ENCODE data around the gene HCFC1R1.

The HCFC1R1 gene

DNA sequence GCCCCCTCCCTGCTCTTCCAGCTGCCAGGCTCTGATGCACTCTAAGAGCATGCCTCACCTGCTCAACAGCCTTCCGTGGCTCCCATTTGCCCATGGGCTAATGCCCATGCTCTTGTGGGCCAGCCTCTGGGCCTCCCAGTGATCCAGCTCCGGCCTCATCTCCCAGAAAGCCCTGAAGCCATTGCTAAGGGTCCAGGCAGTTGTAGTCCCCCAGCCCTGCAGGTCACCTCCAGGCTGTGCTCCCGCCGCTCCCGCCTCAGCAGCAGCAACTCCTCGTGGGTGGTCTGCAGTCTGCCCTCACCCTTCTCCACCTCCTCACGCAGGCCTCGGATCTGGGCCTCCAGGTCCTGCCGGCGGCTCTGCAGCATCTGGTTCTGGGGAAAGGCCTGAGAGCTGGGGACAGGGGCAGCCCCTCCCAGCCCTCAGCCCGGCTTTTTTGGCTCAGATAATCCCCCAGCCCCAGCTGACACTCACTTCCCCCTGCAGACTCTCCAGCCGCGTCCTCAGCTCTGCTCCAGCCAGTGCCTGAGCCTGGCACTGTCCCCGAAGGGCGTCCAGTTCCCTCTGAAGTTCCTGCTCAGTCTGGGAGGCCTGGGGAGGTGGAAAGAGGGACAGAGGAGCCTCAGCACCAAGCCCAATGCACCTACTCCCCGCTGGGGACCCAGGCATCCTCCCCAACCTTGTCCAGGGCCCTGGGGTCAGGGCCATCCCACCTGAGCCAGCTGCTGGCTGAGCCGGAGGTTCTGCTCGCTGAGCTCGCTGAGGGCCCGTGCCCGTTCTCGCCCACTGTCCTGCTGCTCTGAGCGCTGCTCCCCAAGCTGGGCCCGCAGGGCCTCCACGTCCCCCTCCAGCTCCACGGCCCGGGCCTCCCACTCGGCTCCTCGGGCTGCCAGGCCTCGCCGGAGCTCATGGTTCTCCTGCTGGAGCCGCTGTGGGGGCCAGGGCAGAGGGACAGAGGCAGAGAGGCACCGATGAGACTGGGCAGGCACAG lies 6.8 kb upstream of the HCFC1R1 start:
- no peak for DNase-seq

DNA sequence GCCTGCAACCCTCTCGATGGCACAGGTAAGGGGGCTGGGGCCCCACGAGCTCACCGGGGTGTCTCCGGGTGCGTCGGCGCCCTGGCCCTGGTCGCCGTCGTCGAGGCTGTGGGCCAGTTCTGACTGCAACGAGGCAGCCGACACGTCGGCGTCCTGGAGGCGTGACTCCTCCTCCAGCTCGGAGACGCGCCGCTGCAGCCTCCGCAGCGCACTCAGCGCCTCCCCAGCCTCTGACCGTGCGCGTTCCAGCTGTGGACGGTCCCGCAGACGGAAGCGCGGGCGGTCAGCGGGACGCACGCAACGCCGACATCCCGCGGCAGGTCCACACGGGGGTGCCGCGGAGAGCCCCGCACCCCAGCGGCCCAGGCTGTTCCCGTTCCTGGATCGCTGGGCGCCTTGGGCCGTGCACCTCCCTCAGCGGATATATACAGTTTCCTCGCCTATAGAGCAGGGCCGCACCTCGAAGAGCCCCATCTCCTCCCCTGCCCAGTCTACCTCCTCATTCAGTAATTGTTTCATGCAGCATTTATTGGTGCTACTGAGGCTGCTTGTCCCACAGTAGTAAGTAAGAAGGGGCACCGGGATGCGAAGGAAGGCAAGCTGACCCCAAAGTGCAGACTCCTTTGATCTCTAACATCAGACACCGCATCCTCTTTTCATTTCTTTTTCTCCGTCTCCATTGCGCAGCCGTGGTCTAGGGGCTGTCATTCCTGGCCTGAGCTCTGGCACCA lies 5.9 kb upstream of the HCFC1R1 start:
- DNase-seq: no peak

DNA sequence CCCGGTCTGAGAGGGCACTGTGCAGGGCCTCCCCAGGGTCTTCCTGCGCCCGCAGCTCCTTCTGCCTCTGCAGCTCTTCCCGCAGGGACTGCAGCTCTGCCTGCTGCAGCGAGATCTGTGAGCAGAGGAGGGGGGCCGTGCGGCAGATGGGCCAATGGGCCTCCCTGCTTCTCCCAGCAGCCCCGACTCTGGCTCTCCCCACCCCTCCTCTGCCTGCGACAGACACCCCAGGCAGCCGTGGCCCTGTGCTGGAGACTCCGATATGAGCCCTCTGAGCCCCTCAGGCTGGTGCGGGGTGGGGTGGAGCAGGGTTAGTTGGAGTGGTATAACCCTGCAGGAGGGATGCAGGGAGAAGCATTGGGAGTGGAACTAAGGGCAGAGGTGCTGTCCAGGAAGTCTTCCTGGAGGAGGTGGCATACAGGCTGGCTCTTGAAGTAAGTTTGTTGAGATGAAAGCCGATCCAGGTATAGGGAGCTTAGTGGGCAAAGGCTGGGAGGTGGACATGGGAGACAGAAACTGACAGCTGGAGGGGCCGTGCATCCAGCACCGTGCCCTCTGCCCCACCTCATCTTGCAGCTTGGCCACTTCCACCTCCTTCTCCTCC lies 5.1 kb upstream of the HCFC1R1 start:
- DNase-seq: no peak

DNA sequence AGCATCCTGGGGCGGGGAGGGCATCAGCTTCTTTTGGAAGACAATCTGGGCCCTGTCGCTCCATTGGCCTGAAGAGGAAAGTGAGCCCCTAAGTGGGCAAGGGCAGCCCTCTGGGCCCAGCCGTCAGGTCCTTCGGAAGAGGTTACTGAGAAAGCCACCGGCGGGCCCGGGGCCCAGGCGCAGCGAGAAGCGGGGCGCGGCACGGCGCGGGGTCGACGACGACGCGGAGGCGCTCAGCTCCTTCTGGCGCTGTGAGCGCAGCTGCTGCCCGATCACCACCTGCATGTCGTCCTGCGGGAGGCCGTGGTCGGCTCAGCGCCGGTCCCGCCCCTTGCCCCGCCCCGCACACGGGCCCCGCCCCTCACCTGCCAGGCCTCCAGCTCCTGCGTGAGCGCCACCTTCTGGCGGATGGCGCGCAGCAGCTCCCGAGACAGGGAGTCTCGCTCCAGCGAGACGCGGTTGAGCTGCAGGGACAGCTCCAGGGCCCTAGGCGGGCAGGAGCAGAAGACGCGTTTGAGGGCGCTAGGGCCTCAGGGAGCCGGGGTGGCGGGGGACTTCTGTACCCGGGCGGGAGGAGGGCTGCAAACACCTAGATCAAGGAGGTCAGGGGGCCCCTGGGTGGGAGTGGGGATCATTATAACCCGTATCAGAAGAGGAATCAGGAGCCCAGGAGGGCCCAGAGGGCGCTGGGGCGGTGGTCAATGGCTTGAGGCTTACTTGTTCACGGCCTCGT lies 4.4 kb upstream of the HCFC1R1 start:
- DNase-seq: peak; percentile 0

DNA sequence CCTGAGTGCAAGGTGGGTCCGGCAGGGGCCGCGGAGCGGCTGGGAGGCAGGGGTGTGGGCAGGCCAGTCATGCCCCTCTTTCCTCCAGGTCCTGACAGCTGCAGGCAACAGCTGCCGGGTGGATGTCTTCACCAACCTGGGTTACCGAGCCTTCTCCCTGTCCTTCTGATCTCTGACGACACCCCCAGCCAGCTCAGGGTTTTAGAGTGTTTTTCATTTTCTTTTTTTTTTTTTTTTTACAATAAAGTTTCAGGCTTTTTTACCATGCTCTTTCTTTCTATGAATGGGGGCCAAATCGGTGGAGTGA lies 3.7 kb upstream of the HCFC1R1 start:
- no peak for DNase-seq

DNA sequence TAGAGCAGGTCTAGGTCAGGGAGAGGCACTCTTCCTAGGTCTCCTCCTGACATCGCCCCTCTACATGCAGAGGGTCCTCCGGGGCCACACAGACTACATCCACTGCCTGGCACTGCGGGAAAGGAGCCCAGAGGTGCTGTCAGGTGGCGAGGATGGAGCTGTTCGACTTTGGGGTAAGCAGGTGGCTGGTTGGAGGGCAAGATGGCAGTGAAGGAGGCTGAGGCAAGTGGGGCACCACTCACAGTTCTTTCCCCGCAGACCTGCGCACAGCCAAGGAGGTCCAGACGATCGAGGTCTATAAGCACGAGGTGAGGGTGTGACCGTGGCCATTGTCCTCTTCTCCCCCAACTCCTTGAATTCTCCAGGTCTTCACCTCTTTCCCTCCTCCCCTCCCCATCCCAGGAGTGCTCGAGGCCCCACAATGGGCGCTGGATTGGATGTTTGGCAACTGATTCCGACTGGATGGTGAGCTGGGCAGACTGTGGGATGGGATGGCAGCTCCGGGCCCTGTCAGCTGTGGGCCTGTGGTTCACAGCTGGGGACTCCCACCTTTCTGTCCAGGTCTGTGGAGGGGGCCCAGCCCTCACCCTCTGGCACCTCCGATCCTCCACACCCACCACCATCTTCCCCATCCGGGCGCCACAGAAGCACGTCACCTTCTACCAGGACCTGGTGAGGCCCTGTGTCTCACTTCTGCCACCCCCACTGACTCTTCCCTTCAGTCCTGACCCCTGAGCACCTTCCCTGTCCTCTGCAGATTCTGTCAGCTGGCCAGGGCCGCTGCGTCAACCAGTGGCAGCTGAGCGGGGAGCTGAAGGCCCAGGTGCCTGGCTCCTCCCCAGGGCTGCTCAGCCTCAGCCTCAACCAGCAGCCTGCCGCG lies 3.1 kb upstream of the HCFC1R1 start:
- DNase-seq: no peak

DNA sequence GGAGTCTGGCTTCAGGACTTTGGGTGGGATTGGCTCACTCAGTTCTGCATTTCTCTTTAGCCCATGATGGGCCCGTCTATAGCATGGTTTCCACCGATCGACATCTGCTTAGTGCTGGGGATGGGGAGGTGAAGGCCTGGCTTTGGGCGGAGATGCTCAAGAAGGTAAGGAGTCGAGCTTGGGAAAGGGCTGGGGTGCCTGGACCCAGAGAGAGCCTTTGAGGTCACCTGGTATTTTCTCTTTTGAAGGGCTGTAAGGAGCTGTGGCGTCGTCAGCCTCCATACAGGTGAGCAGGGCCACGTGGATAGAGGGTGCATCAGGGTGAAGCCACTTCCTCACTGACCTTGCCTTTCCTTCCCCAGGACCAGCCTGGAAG lies 2.2 kb upstream of the HCFC1R1 start:
- DNase-seq: no peak

DNA sequence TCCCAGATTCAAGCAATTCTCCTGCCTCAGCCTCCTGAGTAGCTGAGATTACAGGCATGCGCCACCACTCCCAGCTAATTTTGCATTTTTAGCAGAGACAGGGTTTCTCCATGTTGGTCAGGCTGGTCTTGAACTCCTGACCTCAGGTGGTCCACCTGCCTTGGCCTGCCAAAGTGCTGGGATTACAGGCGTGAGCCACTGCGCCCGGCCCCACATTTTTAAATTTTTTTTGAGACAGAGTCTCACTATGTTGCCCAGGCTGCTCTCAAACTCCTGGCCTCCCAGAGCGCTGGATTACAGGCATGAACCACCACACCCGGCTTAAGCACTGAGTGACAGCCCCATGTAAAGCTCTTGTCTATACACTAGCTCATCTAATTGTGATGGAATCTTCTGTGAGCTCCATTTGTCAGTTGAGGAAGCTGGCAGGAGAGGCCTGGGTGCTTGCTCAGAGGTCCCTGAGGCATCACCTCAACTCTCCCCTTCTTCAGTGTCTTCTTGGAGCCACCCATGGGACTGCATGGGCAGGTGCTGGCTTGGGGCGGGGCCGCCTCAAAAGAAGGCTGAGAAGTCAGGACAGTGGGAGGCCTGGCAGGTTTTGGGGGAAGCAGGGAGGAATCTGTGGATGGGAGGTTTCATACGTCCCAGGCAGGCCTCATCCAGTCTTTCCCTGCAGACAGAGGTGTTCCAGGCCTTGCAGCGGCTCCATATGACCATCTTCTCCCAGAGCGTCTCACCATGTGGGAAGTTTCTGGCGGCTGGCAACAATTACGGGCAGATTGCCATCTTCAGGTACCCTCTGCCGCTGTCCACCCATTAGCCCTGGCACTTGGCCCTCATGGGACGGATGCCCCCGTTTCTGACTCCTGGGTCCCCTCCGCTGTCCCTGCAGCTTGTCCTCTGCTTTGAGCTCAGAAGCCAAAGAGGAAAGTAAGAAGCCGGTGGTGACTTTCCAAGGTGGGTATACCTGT lies 1.6 kb upstream of the HCFC1R1 start:
- no peak for DNase-seq

DNA sequence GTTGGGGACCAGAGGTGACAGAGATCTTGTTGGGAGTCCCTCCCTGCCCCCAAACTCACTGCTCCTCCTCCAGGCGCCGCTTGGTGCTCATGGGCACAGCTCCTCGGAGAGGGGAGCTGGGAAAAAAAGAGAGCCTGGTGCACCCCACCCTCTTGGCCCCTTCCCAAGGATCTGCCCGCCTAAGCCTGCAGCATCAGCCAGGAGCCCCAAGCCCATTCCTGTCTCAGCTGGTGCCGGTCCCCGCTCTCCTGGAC lies 400 bp downstream of the HCFC1R1 start:
- DNase-seq: no peak

DNA sequence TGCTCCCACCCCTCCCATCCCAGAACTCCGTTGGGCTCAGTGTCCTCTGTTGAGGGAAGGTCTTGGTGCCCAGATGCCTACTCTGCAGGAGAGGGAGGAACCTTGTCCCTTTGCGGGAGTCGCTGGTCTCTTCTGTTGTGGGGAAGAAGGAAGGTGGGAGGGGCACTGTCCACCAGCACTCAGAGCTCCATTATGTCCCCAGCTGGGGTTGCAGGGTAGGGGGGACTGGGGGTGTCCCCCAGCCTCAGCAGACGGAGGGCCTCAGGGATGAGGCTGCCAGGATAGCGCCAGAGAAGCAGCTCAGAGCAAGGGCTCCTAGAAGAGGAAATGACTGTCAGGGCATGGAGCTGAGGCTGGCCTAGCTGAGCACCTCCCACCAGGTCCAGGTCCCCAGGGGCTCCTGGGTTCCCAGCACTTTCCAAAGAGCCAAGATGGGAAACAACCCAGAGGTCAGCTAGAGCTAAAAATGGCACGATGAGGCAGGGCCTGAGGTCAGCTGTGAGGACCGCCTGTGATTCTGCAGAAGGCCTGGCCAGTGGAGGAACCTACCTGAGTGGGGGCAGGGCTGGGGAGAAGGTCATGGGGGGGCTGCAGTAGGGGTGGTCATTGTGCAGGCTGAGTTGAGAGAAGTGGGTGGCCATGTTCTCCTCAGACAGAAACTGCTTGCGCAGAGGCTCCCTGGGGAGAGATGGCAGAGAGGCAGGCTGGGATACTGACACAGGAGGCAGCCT lies 893 bp downstream of the HCFC1R1 start:
- no peak for DNase-seq

DNA sequence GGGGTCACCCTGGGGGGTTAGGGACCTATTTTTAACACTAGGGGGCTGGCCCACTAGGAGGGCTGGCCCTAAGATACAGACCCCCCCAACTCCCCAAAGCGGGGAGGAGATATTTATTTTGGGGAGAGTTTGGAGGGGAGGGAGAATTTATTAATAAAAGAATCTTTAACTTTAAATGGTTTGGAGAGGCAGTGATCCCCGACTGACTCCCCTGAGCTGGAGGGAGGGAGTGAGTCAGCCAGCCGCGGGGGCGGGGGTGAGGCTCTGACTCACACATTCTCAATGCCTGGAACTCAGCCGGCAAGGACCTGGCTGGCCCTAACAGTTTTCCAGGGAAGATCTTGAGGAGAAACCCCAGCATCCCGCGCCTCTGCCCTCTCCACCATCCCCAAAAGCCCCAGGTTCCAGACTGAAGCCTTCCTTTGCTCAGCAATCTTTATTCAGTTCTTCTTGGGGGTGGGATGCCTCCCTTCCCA lies 1.5 kb downstream of the HCFC1R1 start:
- no peak for DNase-seq

DNA sequence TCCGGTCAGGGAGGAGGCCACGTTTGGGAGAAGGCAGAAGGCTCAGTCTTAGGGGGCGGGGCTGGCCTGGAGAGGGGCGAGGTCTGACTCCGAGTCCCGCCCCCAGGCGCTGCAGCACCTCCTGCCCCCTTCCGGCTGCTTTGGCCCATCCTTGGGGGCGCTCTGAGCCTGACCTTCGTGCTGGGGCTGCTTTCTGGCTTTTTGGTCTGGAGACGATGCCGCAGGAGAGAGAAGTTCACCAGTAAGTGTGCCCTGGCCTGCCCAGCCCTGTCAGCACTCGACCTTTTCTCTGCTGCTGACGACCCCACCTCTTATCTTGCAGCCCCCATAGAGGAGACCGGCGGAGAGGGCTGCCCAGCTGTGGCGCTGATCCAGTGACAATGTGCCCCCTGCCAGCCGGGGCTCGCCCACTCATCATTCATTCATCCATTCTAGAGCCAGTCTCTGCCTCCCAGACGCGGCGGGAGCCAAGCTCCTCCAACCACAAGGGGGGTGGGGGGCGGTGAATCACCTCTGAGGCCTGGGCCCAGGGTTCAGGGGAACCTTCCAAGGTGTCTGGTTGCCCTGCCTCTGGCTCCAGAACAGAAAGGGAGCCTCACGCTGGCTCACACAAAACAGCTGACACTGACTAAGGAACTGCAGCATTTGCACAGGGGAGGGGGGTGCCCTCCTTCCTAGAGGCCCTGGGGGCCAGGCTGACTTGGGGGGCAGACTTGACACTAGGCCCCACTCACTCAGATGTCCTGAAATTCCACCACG lies 2.1 kb downstream of the HCFC1R1 start:
- no peak for DNase-seq

DNA sequence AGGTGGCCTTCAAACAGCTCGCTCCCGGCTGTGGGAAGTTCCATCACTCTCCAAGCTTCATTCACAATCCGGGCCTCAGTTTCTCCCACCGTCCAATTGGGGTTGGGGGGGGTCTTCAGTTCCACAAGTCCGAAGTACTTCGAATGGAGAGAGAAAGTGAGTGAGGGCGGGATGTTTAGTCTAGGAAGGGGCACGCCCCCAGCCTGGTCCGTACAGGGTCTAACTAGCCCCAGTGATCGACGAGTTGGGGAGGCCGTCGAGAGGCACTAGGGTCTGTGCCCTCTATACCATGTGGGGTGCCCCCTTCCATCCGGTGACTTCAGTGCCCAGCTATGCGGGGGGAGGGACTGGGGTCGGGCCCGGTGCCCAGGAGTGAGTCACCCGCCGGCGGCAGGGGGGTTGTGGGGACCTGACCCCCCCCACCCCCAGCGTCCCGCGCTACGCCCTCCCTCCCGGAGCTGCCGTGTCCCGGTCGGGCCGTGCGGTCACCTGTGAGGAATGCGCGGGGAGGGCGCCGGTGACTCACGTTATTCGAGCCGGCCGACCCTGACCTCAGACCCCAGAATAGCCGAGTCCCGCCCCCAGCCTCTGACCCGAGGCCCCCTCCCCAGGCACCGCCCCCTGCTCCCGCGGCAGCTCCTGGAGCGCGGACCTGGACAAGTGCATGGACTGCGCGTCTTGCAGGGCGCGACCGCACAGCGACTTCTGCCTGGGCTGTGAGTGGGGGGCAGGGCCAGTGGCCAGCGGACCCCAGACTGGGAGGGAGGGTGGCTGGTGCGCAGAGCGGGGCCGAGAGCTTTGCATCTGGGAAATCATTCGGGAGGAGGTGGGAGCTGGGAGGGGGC lies 2.9 kb downstream of the HCFC1R1 start:
- no peak for DNase-seq

DNA sequence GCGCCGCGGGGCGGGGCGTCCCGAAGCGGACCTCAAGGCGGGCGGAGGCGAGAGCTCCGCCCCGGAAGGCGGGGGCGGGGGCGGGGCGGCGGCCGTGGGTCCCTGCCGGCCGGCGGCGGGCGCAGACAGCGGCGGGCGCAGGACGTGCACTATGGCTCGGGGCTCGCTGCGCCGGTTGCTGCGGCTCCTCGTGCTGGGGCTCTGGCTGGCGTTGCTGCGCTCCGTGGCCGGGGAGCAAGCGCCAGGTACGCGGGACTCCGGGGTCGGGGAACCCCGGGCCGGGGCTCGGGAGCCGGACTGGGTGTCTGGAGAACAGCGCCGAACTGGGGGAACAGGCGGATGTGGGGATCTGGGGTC lies 3.5 kb downstream of the HCFC1R1 start, which contains the start of gene TNFRSF12A:
Gene TNFRSF12A (plus strand): TSS at position 122 of the 357 bp plus-strand sequence. CDS start 30 bp downstream, at position 152.
- no peak for DNase-seq

DNA sequence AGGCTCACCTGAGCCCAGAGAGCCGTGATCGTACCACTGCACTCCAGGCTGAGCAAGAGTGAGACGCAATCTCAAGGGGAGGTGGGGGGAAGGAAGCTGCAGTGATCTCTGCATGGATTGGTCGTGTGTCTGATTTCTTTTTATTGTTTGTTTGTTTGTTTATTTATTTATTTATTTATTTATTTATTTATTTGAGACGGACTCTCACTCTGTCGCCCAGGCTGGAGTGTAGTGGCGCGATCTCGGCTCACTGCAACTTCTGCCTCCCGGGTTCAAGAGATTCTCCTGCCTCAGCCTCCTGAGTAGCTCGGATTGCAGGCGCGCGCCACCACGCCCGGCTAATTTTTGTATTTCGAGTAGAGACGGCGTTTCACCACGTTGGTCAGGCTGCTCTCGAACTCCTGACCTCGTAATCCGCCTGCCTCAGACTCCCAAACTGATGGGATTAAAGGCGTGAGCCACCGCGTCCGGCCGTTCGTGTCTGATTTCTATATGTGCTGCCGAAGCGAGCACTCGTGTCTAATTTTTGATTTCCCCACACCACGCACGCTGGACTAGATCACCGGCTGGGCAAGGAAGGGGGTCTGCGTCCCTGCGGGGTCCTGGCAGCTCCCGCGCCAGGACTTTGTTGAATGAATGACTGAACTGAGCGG lies 4.0 kb downstream of the HCFC1R1 start:
- DNase-seq: no peak

DNA sequence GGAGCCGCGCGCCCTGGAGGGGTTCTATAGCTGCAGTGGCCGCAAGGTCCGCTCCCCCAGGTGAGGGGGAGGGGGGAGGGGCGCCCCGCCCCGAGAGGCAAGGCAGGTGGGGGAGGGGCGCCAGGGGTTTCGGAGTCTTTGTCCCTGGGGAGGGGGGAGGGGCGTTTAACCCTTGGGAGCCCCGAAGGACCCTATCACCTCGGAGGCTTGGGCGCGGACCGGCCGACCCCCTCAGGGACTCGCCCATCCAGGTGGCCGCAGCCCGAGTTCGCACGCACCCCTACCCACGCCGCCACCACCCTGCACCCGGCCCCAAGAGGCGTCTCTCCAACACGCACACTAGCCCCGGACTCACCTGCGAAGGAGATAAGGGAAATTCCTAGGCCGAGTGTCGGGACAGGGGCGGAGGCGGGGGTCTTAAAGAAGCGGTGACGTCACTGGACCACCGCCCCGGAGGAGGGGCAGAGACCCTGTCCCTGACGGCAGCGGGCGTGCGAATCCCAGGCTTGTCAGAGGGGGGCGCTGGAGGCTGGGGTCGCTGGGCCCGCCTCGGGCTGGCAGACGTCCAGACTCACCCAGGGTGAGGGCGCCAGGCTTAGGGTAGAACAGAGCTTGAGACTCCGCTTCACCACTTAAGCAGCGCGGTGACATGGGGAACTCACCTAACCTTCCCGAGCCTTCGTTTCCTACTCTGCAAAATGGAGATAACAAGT lies 5.8 kb downstream of the HCFC1R1 start, which contains the start of gene CLDN6:
Gene CLDN6 (minus strand): TSS at position 390 of the 713 bp plus-strand sequence. CDS start 2,162 bp downstream, outside the sequence.
- DNase-seq: no peak

DNA sequence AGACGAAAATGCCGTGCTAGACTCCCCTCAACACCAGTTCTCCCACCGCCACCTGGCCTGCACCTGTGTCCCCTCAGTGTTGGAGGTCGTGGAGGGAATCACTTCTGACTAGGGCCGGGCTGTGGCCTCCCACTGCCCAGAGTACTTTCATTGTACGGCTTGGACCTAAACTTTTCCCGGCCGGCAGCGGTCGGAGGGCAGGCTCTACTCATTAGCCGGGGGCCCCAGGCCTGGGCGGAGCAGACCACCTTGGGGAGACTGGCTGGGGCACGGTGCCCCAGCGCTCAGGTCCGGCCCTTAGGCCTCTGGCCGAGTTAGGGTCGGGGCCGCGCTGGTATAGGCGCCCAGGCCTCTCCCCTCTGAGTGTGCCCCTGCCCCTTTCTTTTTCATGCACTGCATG lies 6.4 kb downstream of the HCFC1R1 start:
- DNase-seq: no peak
